ENCODE data around the gene CRHR2. TPM values are rescaled to one million over a fixed set of nuclear protein-coding genes. Genes with fewer than 3 reads are reported as not detected.

The CRHR2 gene
- total RNA-seq: under 1 TPM in 1 of 2 donors, not detected in 1; 0.17 TPM

- WGBS: 6% methylated on average over 37 of the region's 67 CpGs
- DNase-seq (ENCODE audit: low spot score): no peak
- Histone ChIP-seq H3K27ac (no peak within 1 kb of the TSS), H3K9me3 (no peaks in the 10 kb centered on the region), H3K4me3 (peak within 1 kb of the TSS; percentile 24 to 28), H3K27me3 (replicated peaks; ENCODE audit: insufficient read depth) (peaks cover 12% of the 10 kb centered on the region), H3K36me3 (no peaks in the 10 kb centered on the region), H3K4me1 (replicated peaks) (no peaks in the 10 kb centered on the region)
- intact Hi-C loops (cut with DNase I): no loop called here
- TF ChIP-seq, protein P1, sequence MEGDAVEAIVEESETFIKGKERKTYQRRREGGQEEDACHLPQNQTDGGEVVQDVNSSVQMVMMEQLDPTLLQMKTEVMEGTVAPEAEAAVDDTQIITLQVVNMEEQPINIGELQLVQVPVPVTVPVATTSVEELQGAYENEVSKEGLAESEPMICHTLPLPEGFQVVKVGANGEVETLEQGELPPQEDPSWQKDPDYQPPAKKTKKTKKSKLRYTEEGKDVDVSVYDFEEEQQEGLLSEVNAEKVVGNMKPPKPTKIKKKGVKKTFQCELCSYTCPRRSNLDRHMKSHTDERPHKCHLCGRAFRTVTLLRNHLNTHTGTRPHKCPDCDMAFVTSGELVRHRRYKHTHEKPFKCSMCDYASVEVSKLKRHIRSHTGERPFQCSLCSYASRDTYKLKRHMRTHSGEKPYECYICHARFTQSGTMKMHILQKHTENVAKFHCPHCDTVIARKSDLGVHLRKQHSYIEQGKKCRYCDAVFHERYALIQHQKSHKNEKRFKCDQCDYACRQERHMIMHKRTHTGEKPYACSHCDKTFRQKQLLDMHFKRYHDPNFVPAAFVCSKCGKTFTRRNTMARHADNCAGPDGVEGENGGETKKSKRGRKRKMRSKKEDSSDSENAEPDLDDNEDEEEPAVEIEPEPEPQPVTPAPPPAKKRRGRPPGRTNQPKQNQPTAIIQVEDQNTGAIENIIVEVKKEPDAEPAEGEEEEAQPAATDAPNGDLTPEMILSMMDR (IDR thresholded peaks at IDR 0.05): no peak
- TF ChIP-seq POLR2AphosphoS5 (IDR thresholded peaks at IDR 0.05) (no peak), POLR2A (IDR thresholded peaks at IDR 0.05) (no peak)
These were observed at the start of gene CRHR2 for GRCh38 chr7:30682212-30683083. CRHR2 (minus strand) TSS chr7:30682456; CDS start chr7:30682280, 176 bp downstream.

DNA sequence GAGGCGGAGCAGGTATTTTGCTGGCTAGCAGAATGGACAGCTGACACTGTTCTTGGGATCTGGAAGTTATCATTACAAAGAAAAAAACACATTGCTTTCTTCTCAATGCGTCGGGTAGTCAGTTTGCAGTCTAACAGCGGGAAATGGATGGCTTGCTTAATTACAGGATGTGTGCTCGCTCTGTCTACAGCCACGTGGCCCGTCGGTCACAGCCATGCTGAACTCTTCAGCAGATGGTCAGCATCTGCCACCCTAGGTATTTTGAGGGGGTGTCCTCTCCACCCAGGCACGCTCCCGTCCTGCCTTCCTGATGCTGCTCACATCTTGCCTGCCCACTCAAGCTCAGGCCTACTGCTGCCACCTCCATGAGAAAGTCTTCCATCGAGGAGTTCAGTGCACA, 49.3 kb upstream of the CRHR2 start:
- H3K9me3 ChIP-seq: no peaks in the 10 kb centered on the region
- DNase-seq (ENCODE audit: low spot score): no peak
- no peak overlapping the region for H3K4me3 ChIP-seq
- intact Hi-C loops (cut with DNase I): loop anchor here (10.0 kb wide), 1 partner anchor 97 kb away; no protein-coding TSS in a partner anchor
- TF ChIP-seq POLR2A (IDR thresholded peaks at IDR 0.05) (no peak), POLR2AphosphoS5 (IDR thresholded peaks at IDR 0.05) (no peak)
- TF ChIP-seq, protein P1 (IDR thresholded peaks at IDR 0.05): no peak
- peaks cover 4% of the 10 kb centered on the region for H3K27me3 ChIP-seq (replicated peaks; ENCODE audit: insufficient read depth)
- no peaks in the 10 kb centered on the region for H3K36me3 ChIP-seq
- 69% methylated on average over 11 of the region's 11 CpGs for WGBS
- no peaks in the 10 kb centered on the region for H3K4me1 ChIP-seq (replicated peaks)
- no peak overlapping the region for H3K27ac ChIP-seq

DNA sequence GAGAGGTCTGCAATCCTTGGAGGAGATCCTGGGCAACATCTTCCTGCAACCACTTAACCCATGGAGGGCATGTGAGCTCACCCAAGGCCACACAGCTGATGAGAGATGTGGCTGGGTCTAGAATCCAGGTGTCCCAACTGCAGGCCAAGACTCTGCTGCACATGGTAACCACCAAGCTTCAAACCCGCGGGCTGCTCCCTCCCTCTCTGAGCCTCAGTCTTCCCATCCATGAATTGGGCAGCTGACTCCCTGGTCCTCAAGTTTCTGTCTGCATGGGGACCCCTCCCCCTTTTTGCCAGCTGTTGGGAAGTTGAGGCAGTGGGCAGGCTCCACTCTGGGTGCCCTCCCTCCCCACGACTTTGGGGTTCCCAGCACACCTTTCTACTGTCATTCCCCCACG, 48.7 kb upstream of the CRHR2 start:
- TF ChIP-seq POLR2A (IDR thresholded peaks at IDR 0.05): no peak
- TF ChIP-seq POLR2AphosphoS5 (IDR thresholded peaks at IDR 0.05): no peak
- TF ChIP-seq, protein P1 (IDR thresholded peaks at IDR 0.05): no peak
- Histone ChIP-seq H3K9me3 (no peaks in the 10 kb centered on the region), H3K4me1 (replicated peaks) (no peaks in the 10 kb centered on the region), H3K4me3 (no peak overlapping the region), H3K27me3 (replicated peaks; ENCODE audit: insufficient read depth) (peaks cover 4% of the 10 kb centered on the region), H3K36me3 (no peaks in the 10 kb centered on the region), H3K27ac (no peak overlapping the region)
- intact Hi-C loops (cut with DNase I): loop anchor here (10.0 kb wide), 1 partner anchor 96 kb away; no protein-coding TSS in a partner anchor
- no peak for DNase-seq (ENCODE audit: low spot score)
- WGBS: 82% methylated on average over 4 of the region's 4 CpGs

DNA sequence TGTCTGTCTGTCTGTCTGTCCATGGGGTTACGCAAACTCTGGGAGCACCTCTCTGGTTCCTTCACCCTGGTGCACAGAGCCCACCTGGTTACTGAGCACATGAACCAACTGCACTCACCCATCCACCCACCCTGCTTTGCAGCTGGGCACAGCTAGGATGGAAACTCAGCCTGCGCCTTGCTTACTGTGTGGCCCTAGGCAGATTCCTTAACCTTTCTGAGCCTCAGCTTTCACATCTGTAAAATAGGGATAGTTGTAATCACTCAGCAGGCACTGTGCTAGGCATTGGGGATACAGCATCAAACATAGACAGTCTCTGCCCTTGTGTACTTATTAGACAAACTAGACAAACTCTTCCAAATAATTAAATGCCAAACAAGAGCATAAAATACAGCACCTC, 47.8 kb upstream of the CRHR2 start:
- peaks cover 4% of the 10 kb centered on the region for H3K27me3 ChIP-seq (replicated peaks; ENCODE audit: insufficient read depth)
- WGBS: 88% methylated on average over 2 of the region's 2 CpGs
- no peak for DNase-seq (ENCODE audit: low spot score)
- no peaks in the 10 kb centered on the region for H3K9me3 ChIP-seq
- no peaks in the 10 kb centered on the region for H3K36me3 ChIP-seq
- no peaks in the 10 kb centered on the region for H3K4me1 ChIP-seq (replicated peaks)
- TF ChIP-seq POLR2AphosphoS5 (IDR thresholded peaks at IDR 0.05) (no peak), POLR2A (IDR thresholded peaks at IDR 0.05) (no peak)
- H3K4me3 ChIP-seq: no peak overlapping the region
- intact Hi-C loops (cut with DNase I): loop anchor here (10.0 kb wide), 1 partner anchor 95 kb away; no protein-coding TSS in a partner anchor
- H3K27ac ChIP-seq: no peak overlapping the region

GRCh38 chr7:30729642-30730041, 47.4 kb upstream of the CRHR2 start:
- Histone ChIP-seq H3K9me3 (no peaks in the 10 kb centered on the region), H3K27ac (no peak overlapping the region), H3K36me3 (no peaks in the 10 kb centered on the region), H3K4me3 (no peak overlapping the region), H3K4me1 (replicated peaks) (no peaks in the 10 kb centered on the region), H3K27me3 (replicated peaks; ENCODE audit: insufficient read depth) (peaks cover 4% of the 10 kb centered on the region)
- WGBS: 54% methylated on average over 2 of the region's 2 CpGs
- TF ChIP-seq POLR2A (IDR thresholded peaks at IDR 0.05) (no peak), POLR2AphosphoS5 (IDR thresholded peaks at IDR 0.05) (no peak)
- TF ChIP-seq, protein P1 (IDR thresholded peaks at IDR 0.05): no peak
- DNase-seq (ENCODE audit: low spot score): no peak
- intact Hi-C loops (cut with DNase I): loop anchor here (10.0 kb wide), 1 partner anchor 95 kb away; no protein-coding TSS in a partner anchor
